ENCODE data around the gene CKAP5.

DNA sequence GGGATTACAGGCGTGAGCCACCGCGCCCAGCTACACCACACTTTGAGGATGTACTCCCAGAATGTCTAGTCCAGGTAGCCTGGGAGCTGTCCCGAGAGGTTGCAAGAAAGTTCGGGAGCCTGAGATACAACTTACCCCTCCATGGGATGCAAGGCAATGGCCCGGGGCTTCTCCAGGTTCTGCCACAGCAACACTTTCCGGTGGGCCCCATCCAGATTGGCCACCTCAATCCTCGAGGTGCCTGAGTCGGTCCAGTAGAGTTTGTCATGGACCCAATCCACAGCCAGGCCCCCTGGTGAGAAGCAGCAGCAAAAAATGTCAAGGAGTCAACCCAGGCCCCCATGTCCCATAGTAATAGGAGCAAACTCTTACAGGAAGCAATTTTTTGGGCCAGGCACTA lies 46.8 kb upstream of the CKAP5 start:
- TF ChIP-seq, protein P1, sequence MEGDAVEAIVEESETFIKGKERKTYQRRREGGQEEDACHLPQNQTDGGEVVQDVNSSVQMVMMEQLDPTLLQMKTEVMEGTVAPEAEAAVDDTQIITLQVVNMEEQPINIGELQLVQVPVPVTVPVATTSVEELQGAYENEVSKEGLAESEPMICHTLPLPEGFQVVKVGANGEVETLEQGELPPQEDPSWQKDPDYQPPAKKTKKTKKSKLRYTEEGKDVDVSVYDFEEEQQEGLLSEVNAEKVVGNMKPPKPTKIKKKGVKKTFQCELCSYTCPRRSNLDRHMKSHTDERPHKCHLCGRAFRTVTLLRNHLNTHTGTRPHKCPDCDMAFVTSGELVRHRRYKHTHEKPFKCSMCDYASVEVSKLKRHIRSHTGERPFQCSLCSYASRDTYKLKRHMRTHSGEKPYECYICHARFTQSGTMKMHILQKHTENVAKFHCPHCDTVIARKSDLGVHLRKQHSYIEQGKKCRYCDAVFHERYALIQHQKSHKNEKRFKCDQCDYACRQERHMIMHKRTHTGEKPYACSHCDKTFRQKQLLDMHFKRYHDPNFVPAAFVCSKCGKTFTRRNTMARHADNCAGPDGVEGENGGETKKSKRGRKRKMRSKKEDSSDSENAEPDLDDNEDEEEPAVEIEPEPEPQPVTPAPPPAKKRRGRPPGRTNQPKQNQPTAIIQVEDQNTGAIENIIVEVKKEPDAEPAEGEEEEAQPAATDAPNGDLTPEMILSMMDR (IDR thresholded peaks at IDR 0.05): no peak
- TF ChIP-seq POLR2A (IDR thresholded peaks at IDR 0.05): no peak

Data from lower leg skin (tissue), 3 donors.